MCF 10A (cell line): ENCODE measurements around the gene CBX6. TPM values are rescaled to one million over a fixed set of nuclear protein-coding genes. Genes with fewer than 3 reads are reported as not detected.

Experiments
- BruUV-seq: library from RNA; stranded (reverse); fragments of 400-500 nt; replicated peaks from 2 replicates; lab custom pipeline; 2021; lab: Mats Ljungman, UMichigan
- CTCF ChIA-PET: fragments of 300-600 bp; sonication (Branson Sonifier 250); formaldehyde crosslinking; extraction: SDS; loops from one replicate; lab custom pipeline; 2021; ENCODE audit warnings: antibody characterized with exemption, inconsistent platforms; lab: Yijun Ruan, JAX
- POLR2A ChIA-PET: fragments of 300-600, 350-650 bp; sonication (Branson Sonifier 250); formaldehyde crosslinking; extraction: SDS; loops from one replicate; lab custom pipeline; 2020; ENCODE audit warnings: antibody characterized with exemption, inconsistent platforms; lab: Yijun Ruan, JAX
- DNase-seq: peaks from one replicate; pipeline ENCODE4 v3.0.0-alpha.2; 2018; ENCODE audit not compliant: unreplicated experiment
- H3K27ac Mint-ChIP-seq: one replicate; pipeline ENCODE4 v1.8.0; 2022; ENCODE audit warnings: mild to moderate bottlenecking, low read depth, mixed read lengths; ENCODE audit not compliant: unreplicated experiment
- H3K27me3 Mint-ChIP-seq: one replicate; pipeline ENCODE4 v1.8.0; 2022; ENCODE audit warnings: mixed read lengths; ENCODE audit not compliant: insufficient read depth, unreplicated experiment
- H3K36me3 Mint-ChIP-seq: one replicate; pipeline ENCODE4 v1.8.0; 2022; ENCODE audit warnings: mild to moderate bottlenecking, moderate library complexity, mixed read lengths; ENCODE audit not compliant: insufficient read depth, unreplicated experiment
- H3K4me1 Mint-ChIP-seq: one replicate; pipeline ENCODE4 v1.8.0; 2022; ENCODE audit warnings: mixed read lengths; ENCODE audit not compliant: insufficient read depth, unreplicated experiment
- H3K4me3 Mint-ChIP-seq: one replicate; pipeline ENCODE4 v1.8.0; 2022; ENCODE audit warnings: mild to moderate bottlenecking, moderate library complexity, mixed read lengths; ENCODE audit not compliant: unreplicated experiment
- H3K9me3 Mint-ChIP-seq: one replicate; pipeline ENCODE4 v1.8.0; 2022; ENCODE audit warnings: mixed read lengths; ENCODE audit not compliant: unreplicated experiment
- CTCF ChIP-seq: fragments of 200-600 bp; IDR thresholded peaks from one replicate; pipeline ENCODE4 v1.8.0; 2022; ENCODE audit warnings: antibody characterized with exemption, mild to moderate bottlenecking; ENCODE audit not compliant: unreplicated experiment
- intact Hi-C: fragments of 100-400 bp; cut with micrococcal nuclease; formaldehyde crosslinking; loops from 2 replicates; pipeline ENCODE4 v1.14.1; 2022
- total RNA-seq: library from RNA; stranded (reverse); gene quantifications from 2 replicates; pipeline ENCODE4 v1.2.3, GENCODE V29; 2022

The CBX6 gene
- total RNA-seq, 1 experiment from 2014 or later: 22.9 TPM

GRCh38 chr22:38865201-38866023 is 6.6 kb downstream of the CBX6 start:
- H3K4me1 Mint-ChIP-seq: peaks cover 2% of the 10 kb centered on the region
- BruUV-seq: no TSS peak
- no peak overlapping the region for H3K27ac Mint-ChIP-seq
- no peak for TF ChIP-seq CTCF
- H3K27me3 Mint-ChIP-seq: no peaks in the 10 kb centered on the region
- ChIA-PET CTCF (interaction anchor here (0.7 kb wide), 1 partner anchor 11 kb away, joined by 3 read pairs; no protein-coding TSS in a partner anchor), POLR2A (interaction anchor here (1.2 kb wide), 1 partner anchor 89 kb away, joined by 4 read pairs; no protein-coding TSS in a partner anchor)
- peaks cover 12% of the 10 kb centered on the region for H3K36me3 Mint-ChIP-seq
- intact Hi-C loops: no loop called here
- H3K9me3 Mint-ChIP-seq: no peaks in the 10 kb centered on the region
- DNase-seq: no peak
- H3K4me3 Mint-ChIP-seq: no peak overlapping the region

- no TSS peak for BruUV-seq
- CTCF ChIA-PET: no interaction called here
- Mint-ChIP-seq H3K36me3 (peaks cover 7% of the 10 kb centered on the region), H3K4me3 (no peak overlapping the region), H3K27me3 (no peaks in the 10 kb centered on the region), H3K27ac (peak overlapping the region; percentile 8), H3K4me1 (no peaks in the 10 kb centered on the region), H3K9me3 (no peaks in the 10 kb centered on the region)
- no peak for DNase-seq
- TF ChIP-seq CTCF: no peak
- POLR2A ChIA-PET: interaction anchor here (0.7 to 1.2 kb wide), 2 partner anchors 89 to 744 kb away, joined by 3 to 4 read pairs; no protein-coding TSS in a partner anchor
- intact Hi-C loops: no loop called here
These were observed 7.4 kb downstream of the CBX6 start for GRCh38 chr22:38864361-38865191.

GRCh38 chr22:38863531-38864131 is 8.4 kb downstream of the CBX6 start:
- H3K36me3 Mint-ChIP-seq: peaks cover 7% of the 10 kb centered on the region
- intact Hi-C loops: no loop called here
- no TSS peak for BruUV-seq
- no peak overlapping the region for H3K27ac Mint-ChIP-seq
- no peak for TF ChIP-seq CTCF
- no peaks in the 10 kb centered on the region for H3K4me1 Mint-ChIP-seq
- no peaks in the 10 kb centered on the region for H3K27me3 Mint-ChIP-seq
- ChIA-PET POLR2A (interaction anchor here (0.7 kb wide), 2 partner anchors 288 to 743 kb away, joined by 3 read pairs; no protein-coding TSS in a partner anchor), CTCF (no interaction called here)
- DNase-seq: no peak
- no peak overlapping the region for H3K4me3 Mint-ChIP-seq
- no peaks in the 10 kb centered on the region for H3K9me3 Mint-ChIP-seq
